Mesenchymal stem cell (in vitro differentiated cells and primary cell): ENCODE results near the gene NT5DC3.

Source experiments
- DNase-seq: peaks from one replicate; pipeline ENCODE4 v3.0.0-alpha.2; 2013
- H2AFZ ChIP-seq: one replicate; pipeline ENCODE4 v1.6.1; 2013; ENCODE audit warnings: low read depth, mild to moderate bottlenecking, control low read depth, inconsistent platforms, low read length, moderate library complexity
- H2AK5ac ChIP-seq: 2 replicates; pipeline ENCODE4 v1.6.1; 2013; ENCODE audit warnings: low read length, moderate library complexity, mild to moderate bottlenecking, inconsistent platforms; ENCODE audit not compliant: severe bottlenecking
- H2BK120ac ChIP-seq: one replicate; pipeline ENCODE4 v1.6.1; 2013; ENCODE audit warnings: low read depth, mild to moderate bottlenecking, inconsistent platforms, low read length, moderate library complexity
- H2BK12ac ChIP-seq, 2 experiments: one replicate each; pipeline ENCODE4 v1.6.1; 2013; ENCODE audit warnings: inconsistent platforms in 2 of 2, low read length in 2 of 2, mild to moderate bottlenecking in 2 of 2, moderate library complexity in 2 of 2, control low read depth in 1 of 2
- H2BK15ac ChIP-seq: one replicate; pipeline ENCODE4 v1.6.1; 2013; ENCODE audit warnings: mild to moderate bottlenecking, low read depth, inconsistent platforms; ENCODE audit not compliant: poor library complexity, severe bottlenecking
- H2BK5ac ChIP-seq: 2 replicates; pipeline ENCODE4 v1.6.1; 2013; ENCODE audit warnings: low read depth, mild to moderate bottlenecking, low read length, control low read depth, inconsistent platforms; ENCODE audit not compliant: poor library complexity, severe bottlenecking
- H3K14ac ChIP-seq, 2 experiments: one replicate each; pipeline ENCODE4 v1.6.1; 2013; ENCODE audit warnings: inconsistent platforms in 2 of 2, low read length in 2 of 2, control low read depth in 1 of 2, mild to moderate bottlenecking in 1 of 2, moderate library complexity in 1 of 2
- H3K18ac ChIP-seq, 2 experiments: one replicate each; pipeline ENCODE4 v1.6.1; 2013; ENCODE audit warnings: inconsistent platforms in 2 of 2, low read length in 2 of 2, control low read depth in 1 of 2, low read depth in 1 of 2, mild to moderate bottlenecking in 1 of 2
- H3K23ac ChIP-seq, 2 experiments: one replicate each; pipeline ENCODE4 v1.6.1; 2013; ENCODE audit warnings: inconsistent platforms in 2 of 2, low read length in 2 of 2, mild to moderate bottlenecking in 2 of 2, moderate library complexity in 2 of 2, control low read depth in 1 of 2
- H3K27ac ChIP-seq: 2 replicates; pipeline ENCODE4 v1.5.1; 2013; ENCODE audit warnings: mild to moderate bottlenecking, moderate library complexity, low read length, control low read depth, inconsistent platforms; ENCODE audit not compliant: poor library complexity, severe bottlenecking
- H3K27me3 ChIP-seq, 2 experiments: 2 replicates each; pipeline versions ENCODE4 v1.6.1 to v1.7.0; 2013; ENCODE audit warnings: low read length in 2 of 2, mild to moderate bottlenecking in 2 of 2, moderate library complexity in 2 of 2, control low read depth in 1 of 2, inconsistent platforms in 1 of 2; ENCODE audit not compliant: control insufficient read depth in 1 of 2, insufficient read depth in 1 of 2
- H3K36me3 ChIP-seq, 2 experiments: 2 replicates each; pipeline versions ENCODE4 v1.6.1 to v1.7.0; 2013; ENCODE audit warnings: low read length in 2 of 2, control low read depth in 1 of 2, inconsistent platforms in 1 of 2, low read depth in 1 of 2, mild to moderate bottlenecking in 1 of 2; ENCODE audit not compliant: insufficient read depth in 2 of 2, control insufficient read depth in 1 of 2
- H3K4ac ChIP-seq, 2 experiments: one replicate each; pipeline ENCODE4 v1.6.1; 2013; ENCODE audit warnings: inconsistent platforms in 2 of 2, low read length in 2 of 2, mild to moderate bottlenecking in 2 of 2, moderate library complexity in 2 of 2, control low read depth in 1 of 2, low read depth in 1 of 2
- H3K4me1 ChIP-seq: 2 replicates; pipeline ENCODE4 v1.6.1; 2013; ENCODE audit warnings: low read depth, low read length, control low read depth; ENCODE audit not compliant: control insufficient read depth, insufficient read depth
- H3K4me2 ChIP-seq: 2 replicates; pipeline ENCODE4 v1.6.1; 2013; ENCODE audit warnings: low read length, mild to moderate bottlenecking, inconsistent platforms; ENCODE audit not compliant: poor library complexity, severe bottlenecking
- H3K4me3 ChIP-seq, 2 experiments: 2 replicates each; pipeline versions ENCODE4 v1.5.1 to v1.7.0; 2013; ENCODE audit warnings: low read length in 2 of 2, mild to moderate bottlenecking in 2 of 2, control low read depth in 1 of 2, low read depth in 1 of 2; ENCODE audit not compliant: insufficient read depth in 1 of 2
- H3K79me1 ChIP-seq: replicated peaks from 2 replicates; pipeline ENCODE4 v1.6.1; 2013; ENCODE audit warnings: mild to moderate bottlenecking, control low read depth, low read length, inconsistent platforms; ENCODE audit not compliant: poor library complexity, severe bottlenecking
- H3K9ac ChIP-seq: 2 replicates; pipeline ENCODE4 v1.7.0; 2013; ENCODE audit warnings: mild to moderate bottlenecking, low read length, moderate library complexity
- H3K9me3 ChIP-seq: 2 replicates; pipeline ENCODE4 v1.7.0; 2013; ENCODE audit warnings: mild to moderate bottlenecking, low read length; ENCODE audit not compliant: control insufficient read depth
- H4K8ac ChIP-seq: one replicate; pipeline ENCODE4 v1.6.1; 2013; ENCODE audit warnings: inconsistent platforms, mild to moderate bottlenecking, low read length, moderate library complexity
- H4K91ac ChIP-seq: one replicate; pipeline ENCODE4 v1.6.1; 2013; ENCODE audit warnings: mild to moderate bottlenecking, low read length, inconsistent platforms
- WGBS: methylation state at CpG from one replicate; pipeline ENCODE4 v1.1.7; 2013; ENCODE audit warnings: mixed read lengths; 5-methylcytosine and 5-hydroxymethylcytosine counted together

Gene NT5DC3

DNA sequence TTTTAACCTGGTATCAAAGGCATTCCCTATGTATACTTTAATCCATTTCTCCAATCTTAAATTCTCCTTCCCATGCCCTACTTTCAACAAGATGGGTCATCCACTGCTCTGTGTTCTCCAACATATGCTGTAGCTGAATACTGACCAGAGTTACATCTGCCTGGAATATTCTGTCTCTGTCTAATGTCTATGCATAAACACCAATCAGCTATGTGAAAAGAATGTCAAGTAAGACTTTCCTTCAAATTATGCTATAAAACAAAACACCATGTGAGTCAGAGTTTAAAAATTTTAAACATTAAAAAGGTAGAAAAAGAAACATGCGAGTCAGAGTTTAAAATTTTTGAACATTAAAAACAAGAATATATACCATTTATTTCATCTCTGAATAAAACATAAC is 19.3 kb downstream of the NT5DC3 start:
- H3K4me2 ChIP-seq = no peak overlapping the region
- no peak overlapping the region for H3K9ac ChIP-seq
- DNase-seq = no peak
- no CpG with 5 or more reads among the region's 1 CpG for WGBS
- no peak overlapping the region for H4K8ac ChIP-seq
- no peak overlapping the region for H2BK12ac ChIP-seq
- no peak overlapping the region for H2BK5ac ChIP-seq
- H2BK120ac ChIP-seq = no peak overlapping the region
- no peak overlapping the region for H3K4me3 ChIP-seq
- no peak overlapping the region for H3K23ac ChIP-seq
- H3K4ac ChIP-seq = no peak overlapping the region
- H3K18ac ChIP-seq = no peak overlapping the region
- H2AK5ac ChIP-seq = no peak overlapping the region
- peak overlapping the region; percentile 45 for H3K27ac ChIP-seq
- no peaks in the 10 kb centered on the region for H3K9me3 ChIP-seq
- H3K36me3 ChIP-seq = peaks cover 0 to 5% of the 10 kb centered on the region in 2 experiments
- peaks cover 4% of the 10 kb centered on the region for H3K4me1 ChIP-seq
- H2BK15ac ChIP-seq = no peak overlapping the region
- no peak overlapping the region for H4K91ac ChIP-seq
- no peak overlapping the region for H2AFZ ChIP-seq
- no peak overlapping the region for H3K14ac ChIP-seq
- H3K79me1 ChIP-seq = peaks cover 25% of the 10 kb centered on the region
- no peaks in the 10 kb centered on the region for H3K27me3 ChIP-seq

DNA sequence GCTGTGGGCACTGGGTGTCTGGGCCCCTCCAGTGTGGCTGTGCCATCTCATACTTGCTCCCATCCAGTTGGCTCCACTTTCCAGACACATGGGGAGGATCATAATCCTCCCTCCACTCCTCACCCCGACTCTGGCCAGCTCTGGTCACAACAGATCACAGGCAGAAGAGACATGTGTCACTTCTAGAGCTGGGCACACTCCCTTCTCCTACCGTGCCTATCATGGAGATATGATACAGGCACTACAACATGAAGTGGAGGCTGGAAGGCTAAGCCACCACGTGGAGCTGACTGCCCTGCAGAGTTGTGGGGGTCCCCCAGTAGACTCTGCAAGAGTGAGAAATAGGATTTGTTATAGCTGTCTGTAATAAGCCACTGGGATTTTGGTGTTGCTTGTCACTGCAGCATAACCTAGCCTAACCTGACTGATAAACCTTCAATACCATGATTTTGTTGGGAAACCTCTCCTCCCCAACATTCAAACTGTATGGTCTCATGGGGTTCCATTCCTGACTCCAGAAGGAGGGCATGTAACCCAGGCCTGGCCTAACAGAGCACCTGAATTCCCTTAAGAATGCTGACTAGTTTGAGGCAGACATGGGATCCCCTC is 20.0 kb downstream of the NT5DC3 start:
- Histone ChIP-seq H3K9ac (no peak overlapping the region), H3K4ac (no peak overlapping the region), H2BK15ac (no peak overlapping the region), H2AK5ac (peak overlapping the region; percentile 87), H2AFZ (no peak overlapping the region), H3K14ac (no peak overlapping the region), H3K27ac (peak overlapping the region; percentile 45), H3K79me1 (peaks cover 25% of the 10 kb centered on the region), H3K9me3 (no peaks in the 10 kb centered on the region), H2BK12ac (peak overlapping the region in 1 of 2 experiments; percentile 11), H3K23ac (no peak overlapping the region), H3K27me3 (no peaks in the 10 kb centered on the region), H3K4me1 (peaks cover 4% of the 10 kb centered on the region), H4K91ac (peak overlapping the region; percentile 11), H3K4me2 (no peak overlapping the region), H3K18ac (peak overlapping the region in 1 of 2 experiments; percentile 1), H3K4me3 (no peak overlapping the region), H2BK120ac (no peak overlapping the region), H3K36me3 (peaks cover 0 to 5% of the 10 kb centered on the region in 2 experiments), H2BK5ac (no peak overlapping the region), H4K8ac (no peak overlapping the region)
- no peak for DNase-seq
- WGBS = 90% methylated on average over 3 of the region's 3 CpGs

DNA sequence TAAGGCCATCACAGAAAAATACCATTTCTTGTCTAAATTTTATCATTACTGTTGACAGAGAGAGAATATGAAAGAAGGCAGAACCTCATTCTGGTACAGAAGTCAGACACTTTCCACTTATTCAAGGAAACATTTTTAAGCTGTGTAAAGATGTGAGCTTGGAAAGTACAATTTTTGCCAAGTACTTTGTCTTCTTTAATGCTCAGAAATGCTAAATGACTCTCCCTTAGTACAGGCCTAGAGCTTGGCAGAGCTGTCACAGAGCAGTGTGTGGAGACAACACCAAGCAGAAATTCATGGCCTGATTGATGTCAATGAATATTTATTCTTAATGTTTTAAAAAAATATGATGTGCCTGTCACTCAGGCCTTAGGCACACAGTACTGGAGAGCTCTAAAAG is 20.7 kb downstream of the NT5DC3 start:
- no peaks in the 10 kb centered on the region for H3K9me3 ChIP-seq
- H3K14ac ChIP-seq = no peak overlapping the region
- H4K91ac ChIP-seq = no peak overlapping the region
- H3K4ac ChIP-seq = no peak overlapping the region
- no peak overlapping the region for H2BK15ac ChIP-seq
- no peak for DNase-seq
- H2AK5ac ChIP-seq = no peak overlapping the region
- peaks cover 27% of the 10 kb centered on the region for H3K79me1 ChIP-seq
- H3K27ac ChIP-seq = no peak overlapping the region
- no peak overlapping the region for H3K9ac ChIP-seq
- no peak overlapping the region for H3K23ac ChIP-seq
- H3K36me3 ChIP-seq = peaks cover 0 to 5% of the 10 kb centered on the region in 2 experiments
- no peak overlapping the region for H2BK12ac ChIP-seq
- H3K4me1 ChIP-seq = peaks cover 4% of the 10 kb centered on the region
- no peak overlapping the region for H4K8ac ChIP-seq
- H2BK120ac ChIP-seq = no peak overlapping the region
- H3K27me3 ChIP-seq = no peaks in the 10 kb centered on the region
- no peak overlapping the region for H2AFZ ChIP-seq
- no peak overlapping the region for H3K4me2 ChIP-seq
- no peak overlapping the region for H2BK5ac ChIP-seq
- H3K4me3 ChIP-seq = no peak overlapping the region
- H3K18ac ChIP-seq = no peak overlapping the region

DNA sequence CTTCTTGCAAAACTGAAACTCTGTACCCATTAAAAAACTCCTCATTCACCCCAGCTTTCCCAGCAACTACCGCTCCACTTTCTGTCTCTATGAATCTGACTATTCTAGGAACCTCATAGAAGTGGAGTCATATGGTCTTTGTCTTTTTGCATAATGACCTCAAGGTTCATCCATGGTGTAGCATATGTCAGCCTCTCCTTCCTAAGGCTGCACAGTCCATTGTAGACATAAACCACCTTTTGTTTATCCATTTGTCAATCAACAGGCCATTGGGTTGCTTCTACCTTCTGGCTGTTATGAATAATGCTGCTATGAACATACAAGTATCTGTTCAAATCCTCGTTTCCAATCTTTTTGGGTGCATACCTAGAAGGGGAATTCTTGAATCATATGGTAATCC is 21.1 kb downstream of the NT5DC3 start:
- H3K4me3 ChIP-seq = no peak overlapping the region
- H3K79me1 ChIP-seq = peaks cover 27% of the 10 kb centered on the region
- H2BK120ac ChIP-seq = no peak overlapping the region
- H3K14ac ChIP-seq = no peak overlapping the region
- 89% methylated on average over 2 of the region's 2 CpGs for WGBS
- no peak overlapping the region for H4K8ac ChIP-seq
- no peak overlapping the region for H4K91ac ChIP-seq
- H3K27me3 ChIP-seq = no peaks in the 10 kb centered on the region
- no peak overlapping the region for H3K4me2 ChIP-seq
- peaks cover 4% of the 10 kb centered on the region for H3K4me1 ChIP-seq
- no peak overlapping the region for H2BK5ac ChIP-seq
- no peak overlapping the region for H2AK5ac ChIP-seq
- no peak overlapping the region for H2BK12ac ChIP-seq
- DNase-seq = no peak
- no peak overlapping the region for H2AFZ ChIP-seq
- H3K36me3 ChIP-seq = peaks cover 0 to 5% of the 10 kb centered on the region in 2 experiments
- no peak overlapping the region for H3K18ac ChIP-seq
- no peaks in the 10 kb centered on the region for H3K9me3 ChIP-seq
- H3K4ac ChIP-seq = no peak overlapping the region
- no peak overlapping the region for H3K23ac ChIP-seq
- H3K27ac ChIP-seq = no peak overlapping the region
- no peak overlapping the region for H3K9ac ChIP-seq
- no peak overlapping the region for H2BK15ac ChIP-seq
